ENCODE measurements around the gene CRHR2.

CRHR2 gene

GRCh38 chr7:30706908-30707307 lies 24.7 kb upstream of the CRHR2 start:
- Histone ChIP-seq H3K4me3 (ENCODE audit: low read depth, low read length) (no peak overlapping the region), H3K4me1 (ENCODE audit: control insufficient read depth, insufficient read depth, low read length, unreplicated experiment) (peaks cover 11% of the 10 kb centered on the region), H3K27ac (ENCODE audit: low read depth, low read length) (no peak overlapping the region)

GRCh38 chr7:30706316-30706715 lies 24.1 kb upstream of the CRHR2 start:
- Histone ChIP-seq H3K27me3 (ENCODE audit: insufficient read depth, low read length) (peaks cover 17% of the 10 kb centered on the region), H2AFZ (ENCODE audit: low read length, unreplicated experiment) (no peak overlapping the region), H3K4me1 (ENCODE audit: control insufficient read depth, insufficient read depth, low read length, unreplicated experiment) (peaks cover 11% of the 10 kb centered on the region), H3K27ac (ENCODE audit: low read depth, low read length) (no peak overlapping the region), H3K4me3 (ENCODE audit: low read depth, low read length) (no peak overlapping the region), H3K79me2 (ENCODE audit: control insufficient read depth, insufficient read depth, low read length, unreplicated experiment) (no peaks in the 10 kb centered on the region), H3K36me3 (ENCODE audit: insufficient read depth, low read length) (no peaks in the 10 kb centered on the region)

More at GRCh38 chr7:30706908-30707307, 24.7 kb upstream of the CRHR2 start:
- no peaks in the 10 kb centered on the region for H3K79me2 ChIP-seq (ENCODE audit: control insufficient read depth, insufficient read depth, low read length, unreplicated experiment)
- no peak overlapping the region for H2AFZ ChIP-seq (ENCODE audit: low read length, unreplicated experiment)
- H3K27me3 ChIP-seq (ENCODE audit: insufficient read depth, low read length) = peaks cover 11% of the 10 kb centered on the region
- no peaks in the 10 kb centered on the region for H3K36me3 ChIP-seq (ENCODE audit: insufficient read depth, low read length)

- peaks cover 11% of the 10 kb centered on the region for H3K4me1 ChIP-seq (ENCODE audit: control insufficient read depth, insufficient read depth, low read length, unreplicated experiment)
- no peaks in the 10 kb centered on the region for H3K79me2 ChIP-seq (ENCODE audit: control insufficient read depth, insufficient read depth, low read length, unreplicated experiment)
- no peaks in the 10 kb centered on the region for H3K36me3 ChIP-seq (ENCODE audit: insufficient read depth, low read length)
- no peak overlapping the region for H2AFZ ChIP-seq (ENCODE audit: low read length, unreplicated experiment)
- H3K27ac ChIP-seq (ENCODE audit: low read depth, low read length) = no peak overlapping the region
- H3K27me3 ChIP-seq (ENCODE audit: insufficient read depth, low read length) = peaks cover 24% of the 10 kb centered on the region
- H3K4me3 ChIP-seq (ENCODE audit: low read depth, low read length) = no peak overlapping the region
Measured at GRCh38 chr7:30705596-30705995, 23.3 kb upstream of the CRHR2 start.

GRCh38 chr7:30705008-30705407 lies 22.8 kb upstream of the CRHR2 start:
- Histone ChIP-seq H2AFZ (ENCODE audit: low read length, unreplicated experiment) (no peak overlapping the region), H3K79me2 (ENCODE audit: control insufficient read depth, insufficient read depth, low read length, unreplicated experiment) (no peaks in the 10 kb centered on the region), H3K4me3 (ENCODE audit: low read depth, low read length) (no peak overlapping the region), H3K4me1 (ENCODE audit: control insufficient read depth, insufficient read depth, low read length, unreplicated experiment) (peaks cover 11% of the 10 kb centered on the region), H3K27ac (ENCODE audit: low read depth, low read length) (no peak overlapping the region), H3K36me3 (ENCODE audit: insufficient read depth, low read length) (no peaks in the 10 kb centered on the region), H3K27me3 (ENCODE audit: insufficient read depth, low read length) (peaks cover 29% of the 10 kb centered on the region)

- H3K27me3 ChIP-seq (ENCODE audit: insufficient read depth, low read length) = peaks cover 40% of the 10 kb centered on the region
- H2AFZ ChIP-seq (ENCODE audit: low read length, unreplicated experiment) = no peak overlapping the region
Measured at GRCh38 chr7:30703756-30704155, 21.5 kb upstream of the CRHR2 start.

GRCh38 chr7:30702200-30702599 lies 19.9 kb upstream of the CRHR2 start:
- Histone ChIP-seq H2AFZ (ENCODE audit: low read length, unreplicated experiment) (no peak overlapping the region), H3K27me3 (ENCODE audit: insufficient read depth, low read length) (peaks cover 40% of the 10 kb centered on the region), H3K4me3 (ENCODE audit: low read depth, low read length) (no peak overlapping the region), H3K27ac (ENCODE audit: low read depth, low read length) (no peak overlapping the region), H3K79me2 (ENCODE audit: control insufficient read depth, insufficient read depth, low read length, unreplicated experiment) (no peaks in the 10 kb centered on the region), H3K36me3 (ENCODE audit: insufficient read depth, low read length) (no peaks in the 10 kb centered on the region), H3K4me1 (ENCODE audit: control insufficient read depth, insufficient read depth, low read length, unreplicated experiment) (no peaks in the 10 kb centered on the region)

More at GRCh38 chr7:30703756-30704155, 21.5 kb upstream of the CRHR2 start:
- H3K4me3 ChIP-seq (ENCODE audit: low read depth, low read length) = no peak overlapping the region
- no peak overlapping the region for H3K27ac ChIP-seq (ENCODE audit: low read depth, low read length)
- H3K36me3 ChIP-seq (ENCODE audit: insufficient read depth, low read length) = no peaks in the 10 kb centered on the region
- H3K4me1 ChIP-seq (ENCODE audit: control insufficient read depth, insufficient read depth, low read length, unreplicated experiment) = peaks cover 2% of the 10 kb centered on the region
- no peaks in the 10 kb centered on the region for H3K79me2 ChIP-seq (ENCODE audit: control insufficient read depth, insufficient read depth, low read length, unreplicated experiment)

- H3K4me3 ChIP-seq (ENCODE audit: low read depth, low read length) = no peak overlapping the region
- no peak overlapping the region for H2AFZ ChIP-seq (ENCODE audit: low read length, unreplicated experiment)
- no peaks in the 10 kb centered on the region for H3K79me2 ChIP-seq (ENCODE audit: control insufficient read depth, insufficient read depth, low read length, unreplicated experiment)
- no peaks in the 10 kb centered on the region for H3K4me1 ChIP-seq (ENCODE audit: control insufficient read depth, insufficient read depth, low read length, unreplicated experiment)
- no peaks in the 10 kb centered on the region for H3K36me3 ChIP-seq (ENCODE audit: insufficient read depth, low read length)
- H3K27ac ChIP-seq (ENCODE audit: low read depth, low read length) = no peak overlapping the region
- H3K27me3 ChIP-seq (ENCODE audit: insufficient read depth, low read length) = peaks cover 42% of the 10 kb centered on the region
Measured at GRCh38 chr7:30700941-30701340, 18.7 kb upstream of the CRHR2 start.

GRCh38 chr7:30699706-30700495 lies 17.6 kb upstream of the CRHR2 start:
- Histone ChIP-seq H3K27ac (ENCODE audit: low read depth, low read length) (no peak overlapping the region), H3K79me2 (ENCODE audit: control insufficient read depth, insufficient read depth, low read length, unreplicated experiment) (no peaks in the 10 kb centered on the region), H3K27me3 (ENCODE audit: insufficient read depth, low read length) (peaks cover 42% of the 10 kb centered on the region), H2AFZ (ENCODE audit: low read length, unreplicated experiment) (no peak overlapping the region), H3K4me1 (ENCODE audit: control insufficient read depth, insufficient read depth, low read length, unreplicated experiment) (no peaks in the 10 kb centered on the region), H3K36me3 (ENCODE audit: insufficient read depth, low read length) (no peaks in the 10 kb centered on the region), H3K4me3 (ENCODE audit: low read depth, low read length) (no peak overlapping the region)

GRCh38 chr7:30698481-30698880 lies 16.2 kb upstream of the CRHR2 start:
- Histone ChIP-seq H3K27me3 (ENCODE audit: insufficient read depth, low read length) (peaks cover 54% of the 10 kb centered on the region), H2AFZ (ENCODE audit: low read length, unreplicated experiment) (no peak overlapping the region), H3K79me2 (ENCODE audit: control insufficient read depth, insufficient read depth, low read length, unreplicated experiment) (no peaks in the 10 kb centered on the region), H3K4me3 (ENCODE audit: low read depth, low read length) (no peak overlapping the region), H3K36me3 (ENCODE audit: insufficient read depth, low read length) (no peaks in the 10 kb centered on the region), H3K4me1 (ENCODE audit: control insufficient read depth, insufficient read depth, low read length, unreplicated experiment) (no peaks in the 10 kb centered on the region), H3K27ac (ENCODE audit: low read depth, low read length) (no peak overlapping the region)

- peaks cover 54% of the 10 kb centered on the region for H3K27me3 ChIP-seq (ENCODE audit: insufficient read depth, low read length)
Measured at GRCh38 chr7:30697719-30698460, 15.6 kb upstream of the CRHR2 start.

More at GRCh38 chr7:30697719-30698460, 15.6 kb upstream of the CRHR2 start:
- Histone ChIP-seq H3K27ac (ENCODE audit: low read depth, low read length) (no peak overlapping the region), H2AFZ (ENCODE audit: low read length, unreplicated experiment) (no peak overlapping the region), H3K79me2 (ENCODE audit: control insufficient read depth, insufficient read depth, low read length, unreplicated experiment) (no peaks in the 10 kb centered on the region), H3K4me3 (ENCODE audit: low read depth, low read length) (no peak overlapping the region), H3K4me1 (ENCODE audit: control insufficient read depth, insufficient read depth, low read length, unreplicated experiment) (no peaks in the 10 kb centered on the region), H3K36me3 (ENCODE audit: insufficient read depth, low read length) (no peaks in the 10 kb centered on the region)
